Measurements from ENCODE around the gene ANO10. TPM values are rescaled to one million over a fixed set of nuclear protein-coding genes. Genes with fewer than 3 reads are reported as not detected.

Gene ANO10
- total RNA-seq, 1 experiment from 2014 or later: 23.7 TPM

DNA sequence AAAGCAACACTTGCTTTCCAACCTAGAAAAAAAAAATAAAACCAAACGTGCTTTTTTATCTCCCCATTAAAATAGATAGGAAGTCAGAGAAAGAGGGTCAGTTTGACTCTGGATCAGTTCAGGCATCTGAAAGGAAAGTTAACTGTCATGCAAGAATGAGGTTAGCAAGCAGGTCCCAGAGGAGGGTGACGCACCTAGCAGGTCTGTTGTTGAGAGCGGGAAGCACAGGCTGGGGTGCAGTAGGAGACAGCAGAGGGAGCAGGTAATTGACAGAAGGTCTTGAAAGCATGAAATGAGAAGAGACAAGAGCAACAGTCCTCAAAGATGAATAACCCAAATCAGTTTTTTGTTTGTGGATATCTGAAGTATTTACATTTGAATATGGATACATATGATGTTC is 82.5 kb downstream of the ANO10 start:
- DNase-seq: no peak
- intact Hi-C loops (cut with micrococcal nuclease): no loop called here
- Histone ChIP-seq H3K4me1 (ENCODE audit: insufficient read depth, low read length) (no peaks in the 10 kb centered on the region), H3K36me3 (ENCODE audit: low read depth, low read length) (no peaks in the 10 kb centered on the region), H3F3A (ENCODE audit: low read length, unreplicated experiment) (no peaks in the 10 kb centered on the region), H3K9me3 (ENCODE audit: low read length) (no peaks in the 10 kb centered on the region), H3K79me2 (ENCODE audit: low read length) (no peaks in the 10 kb centered on the region), H3K27ac (ENCODE audit: low read length) (no peak overlapping the region), H3K9ac (ENCODE audit: low read length) (no peak overlapping the region), H3K27me3 (ENCODE audit: low read length) (no peaks in the 10 kb centered on the region), H3K4me3 (ENCODE audit: low read length) (no peak overlapping the region), H3K9me2 (replicated peaks; ENCODE audit: low read length) (no peaks in the 10 kb centered on the region), H4K20me1 (ENCODE audit: low read length) (no peaks in the 10 kb centered on the region), H3K4me2 (ENCODE audit: low read length) (no peak overlapping the region), H2AFZ (ENCODE audit: low read length) (no peak overlapping the region)
- ATAC-seq: no peak
- ChIA-PET POLR2A (ENCODE audit: unreplicated experiment) (no interaction called here), CTCF (no interaction called here)
- BruUV-seq (replicated peaks): no TSS peak
- TF ChIP-seq EZH2phosphoT487 (IDR thresholded peaks at IDR 0.05; ENCODE audit: borderline replicate concordance, low read length): no peak
- TF ChIP-seq, protein P1, sequence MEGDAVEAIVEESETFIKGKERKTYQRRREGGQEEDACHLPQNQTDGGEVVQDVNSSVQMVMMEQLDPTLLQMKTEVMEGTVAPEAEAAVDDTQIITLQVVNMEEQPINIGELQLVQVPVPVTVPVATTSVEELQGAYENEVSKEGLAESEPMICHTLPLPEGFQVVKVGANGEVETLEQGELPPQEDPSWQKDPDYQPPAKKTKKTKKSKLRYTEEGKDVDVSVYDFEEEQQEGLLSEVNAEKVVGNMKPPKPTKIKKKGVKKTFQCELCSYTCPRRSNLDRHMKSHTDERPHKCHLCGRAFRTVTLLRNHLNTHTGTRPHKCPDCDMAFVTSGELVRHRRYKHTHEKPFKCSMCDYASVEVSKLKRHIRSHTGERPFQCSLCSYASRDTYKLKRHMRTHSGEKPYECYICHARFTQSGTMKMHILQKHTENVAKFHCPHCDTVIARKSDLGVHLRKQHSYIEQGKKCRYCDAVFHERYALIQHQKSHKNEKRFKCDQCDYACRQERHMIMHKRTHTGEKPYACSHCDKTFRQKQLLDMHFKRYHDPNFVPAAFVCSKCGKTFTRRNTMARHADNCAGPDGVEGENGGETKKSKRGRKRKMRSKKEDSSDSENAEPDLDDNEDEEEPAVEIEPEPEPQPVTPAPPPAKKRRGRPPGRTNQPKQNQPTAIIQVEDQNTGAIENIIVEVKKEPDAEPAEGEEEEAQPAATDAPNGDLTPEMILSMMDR (conservative IDR thresholded peaks at IDR 0.05; ENCODE audit: low read depth, low read length): no peak
- TF ChIP-seq EZH2 (IDR thresholded peaks at IDR 0.05; ENCODE audit: low read length, unreplicated experiment): no peak

DNA sequence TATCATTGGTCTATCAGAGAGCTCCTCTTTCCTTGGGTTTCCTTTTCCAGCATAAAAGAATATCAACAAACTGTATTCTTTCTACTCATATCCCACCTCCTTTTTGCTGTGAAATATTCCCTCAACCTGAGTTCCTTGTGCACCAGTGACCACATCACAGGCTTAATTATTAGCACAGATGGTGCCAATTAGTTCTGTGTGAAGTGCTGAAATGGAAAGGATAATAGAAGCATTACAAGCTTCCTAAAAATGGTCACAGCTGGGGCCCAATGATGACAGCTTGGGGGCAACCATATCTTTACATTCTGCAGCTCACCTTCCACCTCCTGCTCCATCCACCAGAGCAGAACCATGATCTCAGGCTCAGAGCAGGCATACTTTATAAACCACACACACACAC is 84.6 kb downstream of the ANO10 start:
- Histone ChIP-seq H3F3A (ENCODE audit: low read length, unreplicated experiment) (no peaks in the 10 kb centered on the region), H2AFZ (ENCODE audit: low read length) (no peak overlapping the region), H3K79me2 (ENCODE audit: low read length) (no peaks in the 10 kb centered on the region), H3K36me3 (ENCODE audit: low read depth, low read length) (no peaks in the 10 kb centered on the region), H3K9ac (ENCODE audit: low read length) (no peak overlapping the region), H3K4me2 (ENCODE audit: low read length) (no peak overlapping the region), H3K9me2 (replicated peaks; ENCODE audit: low read length) (no peaks in the 10 kb centered on the region), H4K20me1 (ENCODE audit: low read length) (no peaks in the 10 kb centered on the region), H3K27me3 (ENCODE audit: low read length) (no peaks in the 10 kb centered on the region), H3K9me3 (ENCODE audit: low read length) (no peaks in the 10 kb centered on the region), H3K4me1 (ENCODE audit: insufficient read depth, low read length) (peaks cover under 1% of the 10 kb centered on the region), H3K4me3 (ENCODE audit: low read length) (no peak overlapping the region), H3K27ac (ENCODE audit: low read length) (no peak overlapping the region)
- no peak for ATAC-seq
- BruUV-seq (replicated peaks): no TSS peak
- DNase-seq: no peak
- ChIA-PET CTCF (no interaction called here), POLR2A (ENCODE audit: unreplicated experiment) (no interaction called here)
- TF ChIP-seq EZH2 (IDR thresholded peaks at IDR 0.05; ENCODE audit: low read length, unreplicated experiment) (no peak), EZH2phosphoT487 (IDR thresholded peaks at IDR 0.05; ENCODE audit: borderline replicate concordance, low read length) (no peak)
- TF ChIP-seq, protein P1 (conservative IDR thresholded peaks at IDR 0.05; ENCODE audit: low read depth, low read length): no peak
- intact Hi-C loops (cut with micrococcal nuclease): no loop called here

DNA sequence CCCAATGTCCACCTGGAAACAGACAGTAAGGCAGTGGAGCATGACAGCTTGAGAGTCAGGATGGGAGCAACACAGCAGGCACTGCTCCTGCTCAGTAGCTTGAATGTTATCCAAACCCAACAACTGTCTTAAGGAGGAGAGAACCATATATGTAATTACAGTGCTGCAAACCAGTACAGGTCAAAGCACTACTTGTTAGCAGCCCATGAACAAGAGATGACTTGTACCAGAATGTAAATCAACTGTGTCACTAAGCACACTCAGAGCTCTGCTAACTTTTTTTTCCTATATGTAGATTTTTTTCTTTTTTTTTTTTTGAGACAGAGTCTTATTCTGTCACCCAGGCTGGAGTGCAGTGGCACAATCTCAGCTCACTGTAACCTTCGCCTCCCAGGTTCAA is 87.1 kb downstream of the ANO10 start:
- Histone ChIP-seq H3K4me1 (ENCODE audit: insufficient read depth, low read length) (peaks cover 4% of the 10 kb centered on the region), H3K79me2 (ENCODE audit: low read length) (no peaks in the 10 kb centered on the region), H4K20me1 (ENCODE audit: low read length) (no peaks in the 10 kb centered on the region), H3F3A (ENCODE audit: low read length, unreplicated experiment) (no peaks in the 10 kb centered on the region), H3K4me3 (ENCODE audit: low read length) (no peak overlapping the region), H3K27me3 (ENCODE audit: low read length) (no peaks in the 10 kb centered on the region), H3K4me2 (ENCODE audit: low read length) (no peak overlapping the region), H3K9me3 (ENCODE audit: low read length) (no peaks in the 10 kb centered on the region), H3K27ac (ENCODE audit: low read length) (no peak overlapping the region), H3K9me2 (replicated peaks; ENCODE audit: low read length) (no peaks in the 10 kb centered on the region), H3K9ac (ENCODE audit: low read length) (no peak overlapping the region), H2AFZ (ENCODE audit: low read length) (no peak overlapping the region), H3K36me3 (ENCODE audit: low read depth, low read length) (no peaks in the 10 kb centered on the region)
- DNase-seq: no peak
- TF ChIP-seq EZH2 (IDR thresholded peaks at IDR 0.05; ENCODE audit: low read length, unreplicated experiment): no peak
- TF ChIP-seq EZH2phosphoT487 (IDR thresholded peaks at IDR 0.05; ENCODE audit: borderline replicate concordance, low read length): no peak
- TF ChIP-seq, protein P1 (conservative IDR thresholded peaks at IDR 0.05; ENCODE audit: low read depth, low read length): no peak
- ChIA-PET CTCF (interaction anchor here (0.6 kb wide), 1 partner anchor 573 kb away, joined by 4 read pairs; no protein-coding TSS in a partner anchor), POLR2A (ENCODE audit: unreplicated experiment) (interaction anchor here (0.6 kb wide), 1 partner anchor 12 kb away, joined by 5 read pairs; no protein-coding TSS in a partner anchor)
- no peak for ATAC-seq
- no TSS peak for BruUV-seq (replicated peaks)
- intact Hi-C loops (cut with micrococcal nuclease): no loop called here
